ENCODE measurements around the gene PLB1. TPM values are rescaled to one million over a fixed set of nuclear protein-coding genes. Genes with fewer than 3 reads are reported as not detected.

Gene PLB1
- total and polyA plus RNA-seq, 2 experiments from 2014 or later: 0.06 to 0.21 TPM

- no peak for TF ChIP-seq REST (IDR thresholded peaks at IDR 0.05; ENCODE audit: unreplicated experiment)
- no peak for TF ChIP-seq ETS1 (IDR thresholded peaks at IDR 0.05)
Observed at GRCh38 chr2:28450901-28451565, 44.8 kb upstream of the PLB1 start (continued).

- H3K4me1 ChIP-seq (ENCODE audit: insufficient read depth): no peaks in the 10 kb centered on the region
- no peak overlapping the region for H3K4me3 Mint-ChIP-seq
- no peaks in the 10 kb centered on the region for H3K36me3 Mint-ChIP-seq (ENCODE audit: low read depth)
- H3K27ac ChIP-seq (ENCODE audit: low read depth): no peak overlapping the region
- H4K20me1 ChIP-seq (replicated peaks; ENCODE audit: insufficient read depth): no peaks in the 10 kb centered on the region
- peaks cover 5% of the 10 kb centered on the region; the same call in 2 of the 3 replicates for H3K4me1 Mint-ChIP-seq
- H3K27me3 ChIP-seq (ENCODE audit: insufficient read depth): no peaks in the 10 kb centered on the region
- no peaks in the 10 kb centered on the region for H3K79me2 ChIP-seq (replicated peaks; ENCODE audit: insufficient read depth)
- no peaks in the 10 kb centered on the region for H3K9me3 Mint-ChIP-seq
- peaks cover 5% of the 10 kb centered on the region for H3K27me3 Mint-ChIP-seq (ENCODE audit: insufficient read depth, low read depth, poor library complexity)
- H3K36me3 ChIP-seq (ENCODE audit: insufficient read depth): no peaks in the 10 kb centered on the region
- no peaks in the 10 kb centered on the region for H3K9me2 ChIP-seq (ENCODE audit: insufficient read depth)
- ATAC-seq (no peak; the same call in 2 of the 3 replicates), DNase-seq (ENCODE audit: low spot score) (no peak)
- no peak overlapping the region for H3K4me2 ChIP-seq
- H2AFZ ChIP-seq: peak overlapping the region; percentile 76; the same call in 1 of the 2 replicates
- H3K27ac Mint-ChIP-seq: no peak overlapping the region
- no peaks in the 10 kb centered on the region for H3F3A ChIP-seq (replicated peaks; ENCODE audit: low read depth)
- no peak overlapping the region for H3K4me3 ChIP-seq
- TF ChIP-seq NANOG (IDR thresholded peaks at IDR 0.05; ENCODE audit: borderline replicate concordance) (no peak), EZH2phosphoT487 (IDR thresholded peaks at IDR 0.05; ENCODE audit: unreplicated experiment) (no peak), ZNF462 (CRISPR knock-in tag; IDR thresholded peaks at IDR 0.05) (no peak), STAT1 (IDR thresholded peaks at IDR 0.05; ENCODE audit: unreplicated experiment) (no peak), POLR2AphosphoS5 (IDR thresholded peaks at IDR 0.05; ENCODE audit: low read depth) (no peak), ZNF331 (CRISPR knock-in tag; IDR thresholded peaks at IDR 0.05; ENCODE audit: low read depth) (no peak), REST (IDR thresholded peaks at IDR 0.05; ENCODE audit: unreplicated experiment) (no peak)
Observed at GRCh38 chr2:28451793-28452533, 43.9 kb upstream of the PLB1 start.
